Esophagus (tissue), 2 donors: ENCODE data around the gene PHLDA3. TPM values are rescaled to one million over a fixed set of nuclear protein-coding genes. Genes with fewer than 3 reads are reported as not detected.
"Not testable (repeated sequence)": the region's sequence is repeated elsewhere in the genome, so short reads cannot be mapped to it uniquely, and the experiment has no call there.

Experiments used
- H3K27ac ChIP-seq, 2 donors: one replicate each; pipeline ENCODE4 v1.5.1; 2013; ENCODE audit warnings: low read depth in 2 of 2, mild to moderate bottlenecking in 2 of 2, inconsistent platforms in 1 of 2, low read length in 1 of 2, moderate library complexity in 1 of 2
- H3K27me3 ChIP-seq, 2 donors: one replicate each; pipeline ENCODE4 v1.6.1; 2013; ENCODE audit warnings: low read length in 2 of 2, control low read depth in 1 of 2, mild to moderate bottlenecking in 1 of 2; ENCODE audit not compliant: insufficient read depth in 2 of 2, control insufficient read depth in 1 of 2
- H3K36me3 ChIP-seq, 2 donors: one replicate each; pipeline ENCODE4 v1.6.1; 2013; ENCODE audit warnings: low read length in 1 of 2; ENCODE audit not compliant: control insufficient read depth in 2 of 2, insufficient read depth in 2 of 2
- H3K4me1 ChIP-seq, 2 donors: one replicate each; pipeline ENCODE4 v1.6.1; 2013; ENCODE audit warnings: low read length in 1 of 2; ENCODE audit not compliant: control insufficient read depth in 2 of 2, insufficient read depth in 2 of 2
- H3K4me3 ChIP-seq, 2 donors: one replicate each; pipeline ENCODE4 v1.5.1; 2013; ENCODE audit warnings: low read length in 2 of 2, mild to moderate bottlenecking in 2 of 2, low read depth in 1 of 2, moderate library complexity in 1 of 2
- H3K9me3 ChIP-seq, 2 donors: one replicate each; pipeline ENCODE4 v1.6.1; 2013; ENCODE audit warnings: mild to moderate bottlenecking in 2 of 2, low read depth in 1 of 2, low read length in 1 of 2, moderate library complexity in 1 of 2; ENCODE audit not compliant: control insufficient read depth in 2 of 2, insufficient read depth in 1 of 2
- WGBS, 2 donors: extraction: QIAGEN DNeasy Blood & Tissue Kit; methylation state at CpG; one replicate each; pipeline ENCODE4 v1.1.7; 2013; 5-methylcytosine and 5-hydroxymethylcytosine counted together
- polyA plus RNA-seq, 2 donors: library from polyadenylated mRNA; stranded (reverse); fragments of 200-250 nt; gene quantifications; one replicate each; pipeline ENCODE4 v1.2.3, GENCODE V29; 2013
- donor health status: healthy with polysubstance abuse.
- donor health status: Bipolar disorder and iron deficiency.

Gene PHLDA3
- polyA plus RNA-seq, 2 donors: 40.4 to 76.9 TPM

- H3K4me3 ChIP-seq: peak overlapping the region in 1 of 2 donors; percentile 38
- peak overlapping the region; percentile 75 to 98 for H3K27ac ChIP-seq
- WGBS, 2 donors: 4% methylated on average over 37 of the region's 37 CpGs
- H3K4me1 ChIP-seq: peaks cover 0 to 11% of the 10 kb centered on the region in 2 donors
- no peaks in the 10 kb centered on the region for H3K9me3 ChIP-seq
- no peaks in the 10 kb centered on the region for H3K27me3 ChIP-seq
- H3K36me3 ChIP-seq: peaks cover 4 to 16% of the 10 kb centered on the region in 2 donors
Measured at GRCh38 chr1:201480231-201481003, 11.4 kb upstream of the PHLDA3 start.

GRCh38 chr1:201479201-201479730 lies 10.3 kb upstream of the PHLDA3 start:
- Histone ChIP-seq H3K36me3 (peaks cover 3 to 5% of the 10 kb centered on the region in 2 donors), H3K9me3 (no peaks in the 10 kb centered on the region), H3K4me1 (peaks cover 2 to 13% of the 10 kb centered on the region in 2 donors), H3K4me3 (no peak overlapping the region), H3K27ac (peak overlapping the region; percentile 66 to 95), H3K27me3 (no peaks in the 10 kb centered on the region)
- WGBS, 2 donors: 40 to 70% methylated on average over 4 of the region's 4 CpGs

GRCh38 chr1:201478666-201479065 lies 9.7 kb upstream of the PHLDA3 start:
- 87% methylated on average over 3 of the region's 3 CpGs for WGBS, 2 donors
- H3K36me3 ChIP-seq, H3K4me3 ChIP-seq, H3K27me3 ChIP-seq, H3K9me3 ChIP-seq: not testable (repeated sequence)
- Histone ChIP-seq H3K27ac (peak overlapping the region; percentile 66 to 95), H3K4me1 (peaks cover 2 to 13% of the 10 kb centered on the region in 2 donors)

DNA sequence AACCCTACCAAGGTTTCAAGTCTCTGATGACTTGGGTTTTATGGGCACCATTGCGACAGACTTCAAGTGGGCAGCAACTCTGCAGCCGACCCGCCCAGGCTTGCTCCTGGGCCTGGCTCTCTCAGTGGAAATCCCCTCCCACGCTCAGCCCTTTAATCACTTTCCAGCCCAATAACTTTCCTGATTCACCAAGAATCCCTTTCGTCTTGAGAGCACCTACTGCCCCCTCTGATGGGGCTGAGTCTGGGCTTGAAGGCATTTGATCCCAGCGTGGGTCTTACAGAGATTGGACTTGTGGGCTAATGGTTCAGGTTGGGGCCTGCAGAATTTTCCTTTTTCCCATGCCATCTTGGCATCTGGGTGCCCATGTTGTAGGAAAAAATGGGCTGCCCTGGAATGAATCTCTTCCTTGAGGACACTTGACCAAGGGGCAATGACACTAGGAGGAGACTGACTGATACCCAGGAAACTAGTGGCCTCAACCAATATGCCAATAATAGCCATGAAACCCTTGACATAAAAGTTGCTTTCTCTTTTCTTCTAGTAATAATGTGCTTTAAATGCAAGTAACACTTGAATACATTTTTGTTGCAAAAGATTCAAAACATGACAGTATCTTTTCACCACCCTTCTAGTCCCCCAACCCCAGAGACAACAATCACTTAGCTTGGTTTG lies 7.8 kb upstream of the PHLDA3 start:
- 51 to 55% methylated on average over 6 of the region's 6 CpGs for WGBS, 2 donors
- H3K36me3 ChIP-seq: no peaks in the 10 kb centered on the region
- H3K27me3 ChIP-seq: no peaks in the 10 kb centered on the region
- no peak overlapping the region for H3K4me3 ChIP-seq
- peak overlapping the region; percentile 85 to 96 for H3K27ac ChIP-seq
- H3K4me1 ChIP-seq: peaks cover 2 to 14% of the 10 kb centered on the region in 2 donors
- no peaks in the 10 kb centered on the region for H3K9me3 ChIP-seq

DNA sequence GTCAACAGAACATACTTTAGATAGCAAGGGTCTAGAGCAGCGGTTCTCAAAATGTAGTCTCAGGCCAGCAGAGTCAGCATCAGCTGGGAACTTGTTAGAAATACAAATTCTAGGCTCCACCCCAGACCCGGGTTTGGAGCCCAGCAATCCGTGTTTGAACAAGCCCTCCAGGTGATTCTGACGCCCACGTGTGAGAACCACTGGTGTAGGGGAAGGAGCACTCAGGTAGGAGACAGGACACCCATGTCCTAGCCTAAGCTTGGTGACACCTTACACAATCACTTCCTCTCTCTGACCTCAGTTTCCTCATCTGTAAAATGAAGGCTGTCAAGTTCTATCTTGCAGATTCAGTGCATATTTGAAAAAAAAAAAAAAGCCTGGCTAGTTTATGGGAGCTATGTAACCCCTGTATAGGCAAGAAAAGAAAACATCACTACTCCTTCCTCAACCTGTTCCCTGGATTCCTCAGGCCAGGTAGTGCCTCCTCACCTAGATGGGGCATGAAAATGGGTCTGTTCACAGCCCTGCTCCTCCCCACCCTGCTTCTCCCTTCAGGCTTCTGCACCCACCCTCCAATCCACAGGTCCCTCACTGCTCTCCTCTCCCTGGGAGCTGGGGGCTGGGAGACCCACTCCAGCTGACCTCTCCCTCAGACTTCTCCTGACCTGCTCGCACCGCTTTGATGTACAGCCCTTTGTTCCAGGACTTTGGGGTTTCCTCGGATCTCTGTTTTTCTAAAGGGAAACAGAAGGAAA lies 7.1 kb upstream of the PHLDA3 start:
- Histone ChIP-seq H3K27me3 (no peaks in the 10 kb centered on the region), H3K36me3 (no peaks in the 10 kb centered on the region), H3K4me1 (peaks cover 2 to 13% of the 10 kb centered on the region in 2 donors), H3K27ac (peak overlapping the region; percentile 85 to 96), H3K9me3 (no peaks in the 10 kb centered on the region), H3K4me3 (no peak overlapping the region)
- WGBS, 2 donors: 45 to 57% methylated on average over 8 of the region's 8 CpGs

GRCh38 chr1:201475130-201475529 lies 6.1 kb upstream of the PHLDA3 start:
- Histone ChIP-seq H3K27me3 (no peaks in the 10 kb centered on the region), H3K4me3 (no peak overlapping the region), H3K9me3 (no peaks in the 10 kb centered on the region), H3K36me3 (no peaks in the 10 kb centered on the region), H3K27ac (peak overlapping the region in 1 of 2 donors; percentile 64), H3K4me1 (peaks cover 2 to 13% of the 10 kb centered on the region in 2 donors)
- WGBS, 2 donors: 49 to 58% methylated on average over 2 of the region's 2 CpGs

DNA sequence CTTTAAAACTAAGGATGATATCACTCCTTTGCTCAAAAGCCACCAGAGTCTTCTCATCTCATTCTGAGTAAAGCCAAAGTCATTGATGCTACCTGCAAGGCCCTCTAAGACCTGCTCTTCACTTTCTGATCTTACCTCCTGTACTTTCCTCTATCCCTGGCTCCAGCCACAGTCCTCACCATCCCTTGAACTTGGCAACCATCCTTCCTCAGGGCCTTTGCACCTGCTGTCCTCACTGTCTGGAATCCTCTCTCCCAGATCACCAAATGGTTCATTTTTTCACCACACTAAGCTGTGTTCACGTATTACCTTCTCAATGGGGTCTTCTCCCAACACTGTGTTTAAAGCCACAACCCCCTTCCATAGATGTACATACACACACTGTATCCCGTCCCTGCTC lies 4.3 kb upstream of the PHLDA3 start:
- 92 to 94% methylated on average over 2 of the region's 2 CpGs for WGBS, 2 donors
- Histone ChIP-seq H3K27ac (no peak overlapping the region), H3K4me1 (peaks cover 2 to 16% of the 10 kb centered on the region in 2 donors), H3K4me3 (no peak overlapping the region), H3K36me3 (no peaks in the 10 kb centered on the region), H3K9me3 (no peaks in the 10 kb centered on the region), H3K27me3 (no peaks in the 10 kb centered on the region)

GRCh38 chr1:201472321-201472720 lies 3.3 kb upstream of the PHLDA3 start:
- H3K4me3 ChIP-seq, H3K9me3 ChIP-seq, H3K36me3 ChIP-seq, H3K27me3 ChIP-seq: not testable (repeated sequence)
- 81 to 88% methylated on average over 8 of the region's 8 CpGs for WGBS, 2 donors
- Histone ChIP-seq H3K4me1 (peaks cover 2 to 16% of the 10 kb centered on the region in 2 donors), H3K27ac (peak overlapping the region in 1 of 2 donors; percentile 46)

GRCh38 chr1:201471772-201472171 lies 2.8 kb upstream of the PHLDA3 start:
- H3K4me3 ChIP-seq: no peak overlapping the region
- H3K27ac ChIP-seq: peak overlapping the region; percentile 13 to 36
- peaks cover 3 to 19% of the 10 kb centered on the region in 2 donors for H3K4me1 ChIP-seq
- H3K36me3 ChIP-seq: no peaks in the 10 kb centered on the region
- 61 to 70% methylated on average over 3 of the region's 3 CpGs for WGBS, 2 donors
- no peaks in the 10 kb centered on the region for H3K27me3 ChIP-seq
- no peaks in the 10 kb centered on the region for H3K9me3 ChIP-seq
